Cardiac septum (tissue), 1 donor: ENCODE results near the gene WDR7. TPM values are rescaled to one million over a fixed set of nuclear protein-coding genes. Genes with fewer than 3 reads are reported as not detected.
"Not testable (repeated sequence)": the region's sequence is repeated elsewhere in the genome, so short reads cannot be mapped to it uniquely, and the experiment has no call there.

Source experiments
- DNase-seq: peaks from one replicate; pipeline ENCODE4 v3.0.0-alpha.2; 2020; ENCODE audit warnings: low spot score
- intact Hi-C: fragments of 100-400 bp; cut with DNase I; formaldehyde crosslinking; loops from one replicate; pipeline ENCODE4 v1.14.0; 2022
- total RNA-seq: library from RNA; stranded (reverse); fragmentation: NEBNext Ultra II Directional; extraction: Animal tissue kit (Norgen Biotek cat#: 25700); gene quantifications from one replicate; pipeline ENCODE4 v1.2.1, GENCODE V29; 2021
- donor health status: DM: no; HTN: no; CAD: no.

Gene WDR7
- total RNA-seq, 1 donor from 2014 or later, result 28.0 TPM

DNA sequence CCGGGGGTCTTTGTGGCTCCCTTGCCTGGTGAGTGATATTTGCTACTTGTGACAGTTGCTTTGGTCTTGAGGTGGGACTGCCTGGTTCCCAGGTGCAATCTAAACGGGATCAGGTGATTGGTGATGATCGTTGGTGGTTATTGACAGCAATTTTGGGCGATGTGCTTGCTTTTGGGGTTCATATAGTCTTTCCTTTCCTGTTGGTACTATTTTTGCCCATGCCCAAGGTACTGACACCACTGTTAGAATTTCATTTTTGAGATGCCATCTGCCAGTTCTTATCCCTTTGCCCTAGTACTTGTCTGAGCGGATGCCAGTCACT, 573 bp downstream of the WDR7 start:
- intact Hi-C loops, result no loop called here
- DNase-seq, result no peak

DNA sequence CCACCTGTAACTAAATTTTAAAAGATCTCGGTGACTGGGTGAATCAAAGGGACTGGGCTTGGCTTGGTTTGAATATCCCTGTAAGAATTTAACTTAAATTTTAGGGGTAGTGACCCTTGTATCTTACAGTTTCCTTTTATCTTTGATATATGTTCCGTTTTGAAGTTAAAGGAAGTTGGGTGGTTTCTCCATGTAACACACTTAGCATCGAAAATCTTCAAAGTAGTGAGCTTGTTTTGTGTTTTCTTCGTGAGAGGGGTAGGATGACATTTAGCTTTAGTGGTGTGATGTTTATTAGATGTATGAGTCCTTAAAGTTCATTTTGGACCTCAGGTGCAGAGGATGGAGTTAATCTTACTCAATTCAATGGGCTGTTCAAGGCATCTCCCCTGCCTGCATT, 1.6 kb downstream of the WDR7 start:
- DNase-seq, result no peak
- intact Hi-C loops, result no loop called here

DNA sequence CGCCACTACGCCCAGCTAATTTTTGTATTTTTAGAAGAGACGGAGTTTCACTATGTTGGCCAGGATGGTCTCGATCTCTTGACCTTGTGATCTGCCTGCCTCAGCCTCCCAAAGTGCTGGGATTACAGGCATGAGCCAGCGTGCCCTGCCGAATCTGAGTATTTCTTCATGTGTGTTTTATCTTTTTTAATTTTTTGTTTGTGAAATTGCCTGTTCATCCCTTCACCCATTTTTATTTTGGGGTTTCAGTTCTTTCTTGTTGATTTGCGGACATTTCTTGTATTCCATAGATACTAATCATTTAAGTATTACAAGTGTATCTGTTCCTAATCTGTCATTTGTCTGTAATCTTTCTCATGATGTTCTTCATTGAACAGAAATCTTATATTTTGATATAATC, 3.1 kb downstream of the WDR7 start:
- intact Hi-C loops, DNase-seq: not testable (repeated sequence)

DNA sequence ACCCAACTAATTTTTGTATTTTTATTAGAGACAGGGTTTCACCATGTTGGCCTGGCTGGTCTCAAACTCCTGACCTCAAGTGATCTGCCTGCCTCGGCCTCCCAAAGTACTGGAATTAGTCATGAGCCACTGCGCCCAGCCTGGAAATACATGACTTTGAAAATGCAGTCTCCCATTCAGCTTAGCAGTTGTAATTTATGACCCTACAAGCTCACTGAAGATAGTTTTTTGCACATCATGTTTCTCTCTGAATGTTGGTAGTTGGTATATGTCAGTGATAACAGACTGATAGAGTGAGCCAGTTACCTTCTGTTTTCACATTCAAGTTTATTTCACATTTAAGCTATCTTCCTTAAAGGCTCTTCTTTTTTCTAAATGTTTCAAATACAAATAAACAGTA, 7.1 kb downstream of the WDR7 start:
- intact Hi-C loops, result no loop called here
- DNase-seq, result no peak

DNA sequence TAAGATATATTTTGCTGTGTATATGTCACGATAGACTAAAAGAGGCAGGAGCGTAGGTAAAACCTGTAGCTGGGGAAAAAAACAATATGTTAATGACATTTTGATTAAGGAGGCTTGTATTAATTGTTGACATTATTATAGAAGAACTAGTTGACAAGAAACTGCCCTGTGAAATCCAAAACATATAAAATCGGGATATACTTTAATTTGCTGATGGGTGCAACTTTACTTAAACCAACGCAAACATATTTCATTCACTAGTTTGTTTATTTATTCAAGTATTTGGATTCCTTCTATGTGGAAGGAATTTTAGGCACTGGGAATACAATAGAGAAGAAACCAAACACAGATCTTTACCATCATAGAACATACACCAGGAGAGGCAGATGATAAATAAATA, 8.0 kb downstream of the WDR7 start:
- no peak for DNase-seq
- intact Hi-C loops, result no loop called here

DNA sequence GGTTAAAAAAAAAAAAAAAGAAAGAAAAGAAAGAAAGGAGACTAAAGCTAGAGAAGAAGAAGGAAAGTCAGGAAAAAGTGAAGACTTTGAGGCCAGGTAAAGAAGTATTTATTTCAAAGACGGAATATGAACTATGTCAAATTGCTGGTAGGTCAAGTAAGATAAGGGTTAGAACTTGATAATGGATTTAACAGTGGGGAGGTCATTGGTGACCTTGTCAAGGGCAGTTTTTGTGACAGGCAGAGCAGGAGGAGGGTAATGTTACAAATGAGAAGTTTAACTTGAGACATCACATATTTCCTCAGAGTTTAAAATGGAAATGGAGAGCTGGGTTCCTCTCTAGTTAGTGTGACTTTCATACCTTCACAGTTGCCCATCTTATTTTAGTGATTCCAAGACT, 9.5 kb downstream of the WDR7 start:
- intact Hi-C loops, result no loop called here
- DNase-seq, result no peak

DNA sequence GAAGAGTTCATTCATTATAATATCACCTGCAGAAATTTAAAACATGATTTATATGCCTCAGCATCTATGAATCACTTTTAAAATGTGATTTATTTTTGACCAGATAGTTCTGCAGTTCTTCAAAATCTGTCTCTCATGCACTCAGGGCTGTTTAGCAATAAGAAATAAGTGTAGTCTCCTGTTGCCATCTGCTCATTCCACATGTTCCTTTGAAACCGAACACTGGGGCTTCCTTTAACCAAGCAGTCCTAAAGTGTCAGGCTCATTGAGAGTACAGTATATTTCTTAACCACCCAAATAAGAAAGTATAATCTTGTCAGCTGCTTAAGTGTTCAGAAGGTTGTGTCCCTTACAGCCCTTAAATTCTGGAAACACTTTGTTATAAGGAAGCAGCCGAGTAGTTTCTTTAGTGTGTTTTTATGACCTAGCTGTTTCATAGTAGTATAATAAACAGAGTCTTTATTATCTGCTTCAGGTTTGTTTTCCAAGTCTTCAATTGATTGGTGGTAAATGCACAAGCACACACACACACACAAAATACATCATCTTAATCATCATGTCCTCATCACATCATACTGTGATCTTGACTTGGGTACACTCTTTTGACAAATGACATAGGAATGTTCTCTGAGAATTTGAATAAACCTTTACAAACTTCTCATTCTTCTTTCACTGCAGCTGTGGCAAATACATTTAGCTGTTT, 10.4 kb downstream of the WDR7 start:
- intact Hi-C loops, result no loop called here
- no peak for DNase-seq

DNA sequence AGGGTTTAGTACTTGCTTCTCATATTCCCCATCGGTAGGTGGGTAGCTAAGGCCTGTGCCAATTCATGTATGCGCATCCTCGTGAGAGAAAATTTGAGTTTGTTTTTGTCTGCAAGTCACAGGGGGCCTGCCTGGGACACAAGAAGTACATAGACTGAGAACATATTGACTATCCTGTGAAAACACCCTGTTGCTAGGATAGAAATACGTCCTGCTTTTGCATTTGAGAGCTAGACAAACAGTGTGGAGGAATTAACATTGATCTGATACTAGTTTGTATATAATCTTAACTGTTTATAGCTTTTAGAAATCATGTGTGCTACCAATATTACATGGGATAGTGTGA, 10.9 kb downstream of the WDR7 start:
- intact Hi-C loops, result no loop called here
- DNase-seq, result no peak

DNA sequence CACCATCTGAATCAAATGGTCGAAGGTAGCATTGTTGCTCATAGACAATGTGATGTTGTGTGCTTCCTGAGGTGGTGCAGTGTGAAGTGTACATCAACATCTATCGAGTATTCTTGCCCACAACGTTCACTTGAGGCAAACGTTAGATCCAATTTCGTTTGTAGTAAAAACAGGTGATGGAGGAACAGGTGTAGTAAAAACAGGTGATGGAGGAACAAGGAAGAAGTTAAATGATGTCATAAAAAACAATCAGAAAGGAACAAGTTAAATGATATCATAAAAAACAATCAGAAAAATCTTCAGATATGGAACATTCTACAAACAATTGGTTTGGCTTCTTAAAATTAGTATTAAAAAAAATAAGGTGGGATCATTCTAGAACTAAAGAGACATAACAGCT, 11.3 kb downstream of the WDR7 start:
- intact Hi-C loops, result no loop called here
- DNase-seq, result no peak

DNA sequence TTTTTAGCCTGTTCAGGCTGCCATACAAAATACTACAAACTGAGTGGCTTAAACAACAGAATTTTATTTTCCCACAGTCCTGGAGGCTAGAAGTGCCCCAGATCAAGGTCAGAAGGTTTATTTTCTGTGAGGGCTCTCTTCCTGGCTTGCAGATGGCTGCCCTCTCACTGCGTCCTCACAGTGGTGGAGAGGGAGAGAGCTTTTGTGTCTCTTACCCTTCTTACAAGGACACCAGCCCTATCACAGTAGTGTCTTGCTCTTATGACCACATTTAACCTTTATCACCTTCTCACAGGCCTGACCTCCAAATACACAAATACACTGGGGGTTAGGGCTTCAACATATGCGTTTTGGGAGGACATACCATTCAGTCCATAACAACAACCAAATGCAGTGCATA, 11.7 kb downstream of the WDR7 start:
- intact Hi-C loops, result no loop called here
- DNase-seq, result no peak

DNA sequence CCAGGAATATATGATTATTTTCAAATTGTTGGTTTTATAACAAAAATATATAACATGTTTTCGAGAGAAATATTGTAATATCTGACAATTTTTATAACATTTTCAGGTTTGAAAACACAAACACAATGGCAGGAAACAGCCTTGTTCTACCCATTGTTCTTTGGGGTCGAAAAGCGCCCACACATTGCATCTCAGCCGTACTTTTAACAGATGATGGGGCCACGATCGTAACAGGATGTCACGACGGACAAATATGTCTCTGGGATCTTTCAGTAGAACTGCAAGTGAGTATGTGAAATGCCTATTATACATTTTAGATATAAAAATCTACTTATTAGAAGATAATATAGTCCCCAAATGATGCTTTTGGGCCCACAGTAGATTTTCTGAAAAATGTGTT, 21.2 kb downstream of the WDR7 start:
- DNase-seq, result no peak
- intact Hi-C loops, result no loop called here

DNA sequence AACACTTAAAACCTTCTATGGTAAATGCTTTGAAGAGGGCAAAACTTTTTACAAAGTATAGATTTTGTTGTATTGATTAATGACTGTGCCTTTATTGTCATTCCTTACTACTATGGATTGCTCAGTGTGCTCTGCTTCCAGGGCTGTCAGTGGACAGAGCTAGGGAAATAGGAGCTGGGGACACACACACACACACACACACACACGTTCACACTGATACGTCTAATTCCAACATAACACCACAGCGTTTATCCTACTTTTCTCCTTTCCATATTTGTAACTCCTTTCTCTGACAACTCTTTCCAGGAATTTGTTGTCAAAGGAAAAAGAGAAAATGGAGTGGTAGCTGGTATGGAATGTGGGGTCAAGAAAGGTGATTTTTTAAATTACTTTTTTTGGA, 21.8 kb downstream of the WDR7 start:
- intact Hi-C loops, result no loop called here
- DNase-seq, result no peak

DNA sequence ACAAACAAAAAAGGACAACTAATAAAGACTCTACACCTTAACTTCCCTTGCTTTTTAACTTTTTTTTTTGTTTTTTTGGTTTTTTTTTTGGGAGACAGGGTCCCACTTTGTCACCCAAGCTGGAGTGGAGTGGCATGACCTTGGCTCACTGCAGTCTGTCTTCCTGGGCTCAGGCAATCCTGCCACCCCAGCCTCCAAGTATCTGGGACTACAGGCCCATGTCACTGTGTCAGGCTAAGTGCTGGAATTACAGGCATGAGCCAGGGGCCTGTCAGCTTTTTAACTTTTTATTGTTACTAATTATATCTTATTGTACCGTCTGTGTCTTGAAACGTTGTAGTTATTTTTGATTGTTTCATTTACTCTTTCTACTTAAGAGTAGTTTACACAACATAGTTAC, 25.5 kb downstream of the WDR7 start:
- DNase-seq, result no peak

DNA sequence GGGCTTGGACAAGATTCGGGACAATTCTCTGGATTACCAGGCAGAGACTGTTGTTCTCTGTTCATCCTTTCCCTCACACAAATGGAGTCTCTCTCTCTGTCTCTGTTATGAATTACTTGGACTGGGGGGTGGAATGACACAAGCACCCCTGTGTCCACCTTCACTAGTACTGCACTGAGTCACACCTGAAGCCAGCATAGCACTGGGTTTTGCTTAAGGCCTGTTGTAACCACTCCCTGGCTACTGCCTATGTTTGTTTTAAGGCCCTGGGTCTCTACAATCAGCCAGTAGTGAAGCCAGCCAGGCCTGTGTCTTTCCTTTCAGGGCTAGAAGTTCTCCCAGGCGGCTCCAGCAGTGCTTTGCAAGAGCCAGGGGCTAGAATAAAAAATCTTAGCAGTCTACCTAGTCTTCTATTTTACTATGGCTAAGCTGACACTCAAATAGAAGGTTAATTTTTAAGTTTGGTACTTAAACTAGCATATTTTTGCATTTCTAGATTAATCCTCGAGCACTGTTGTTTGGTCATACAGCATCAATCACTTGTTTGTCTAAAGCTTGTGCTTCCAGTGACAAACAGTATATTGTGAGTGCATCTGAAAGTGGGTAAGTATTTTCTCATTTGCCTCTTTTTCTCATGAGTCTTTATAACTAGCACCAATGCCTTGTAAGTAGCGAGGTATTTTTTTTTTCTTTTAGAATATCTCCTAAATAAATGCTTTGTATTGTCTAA, 27.8 kb downstream of the WDR7 start:
- intact Hi-C loops, result no loop called here
- DNase-seq, result no peak

More for the DNA sequence above, 25.5 kb downstream of the WDR7 start:
- intact Hi-C loops, result no loop called here

DNA sequence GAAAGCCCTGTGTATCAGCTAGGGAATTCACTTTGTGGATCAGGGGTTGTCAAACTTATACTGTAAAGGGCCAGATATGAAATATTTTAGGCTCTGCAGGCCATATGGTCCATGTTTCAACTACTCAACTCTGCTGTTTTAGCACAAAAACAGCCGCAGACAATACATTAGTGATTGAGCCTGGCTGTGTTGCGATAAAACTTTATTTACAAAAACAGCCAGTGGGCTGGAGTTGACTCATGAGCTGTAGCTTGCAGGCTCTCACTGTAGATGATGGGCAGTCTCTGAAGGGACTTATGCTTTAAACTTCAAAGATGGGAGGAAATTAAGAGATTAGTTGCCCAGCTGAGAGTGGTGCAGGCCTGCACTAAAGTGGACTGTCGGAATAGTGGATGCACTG, 33.1 kb downstream of the WDR7 start:
- intact Hi-C loops, result no loop called here
- DNase-seq, result no peak

DNA sequence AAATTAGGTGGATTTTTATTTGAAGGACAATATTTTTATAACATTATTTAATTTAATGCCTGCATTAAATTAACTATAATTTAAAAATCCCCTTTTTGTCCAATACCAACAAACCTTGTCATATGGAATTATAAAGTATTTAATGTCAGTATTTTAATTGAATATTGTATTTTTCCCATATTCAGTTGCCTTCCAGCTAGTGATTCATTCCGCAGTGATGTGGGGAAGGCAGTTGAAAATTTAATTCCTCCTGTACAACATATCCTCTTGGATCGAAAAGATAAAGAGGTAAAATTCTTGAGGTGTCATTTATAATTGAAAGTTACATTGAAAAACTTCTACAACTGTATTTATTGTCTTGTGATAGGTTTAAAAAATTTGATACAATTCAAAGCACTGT, 40.4 kb downstream of the WDR7 start:
- DNase-seq, result no peak
- intact Hi-C loops, result no loop called here

DNA sequence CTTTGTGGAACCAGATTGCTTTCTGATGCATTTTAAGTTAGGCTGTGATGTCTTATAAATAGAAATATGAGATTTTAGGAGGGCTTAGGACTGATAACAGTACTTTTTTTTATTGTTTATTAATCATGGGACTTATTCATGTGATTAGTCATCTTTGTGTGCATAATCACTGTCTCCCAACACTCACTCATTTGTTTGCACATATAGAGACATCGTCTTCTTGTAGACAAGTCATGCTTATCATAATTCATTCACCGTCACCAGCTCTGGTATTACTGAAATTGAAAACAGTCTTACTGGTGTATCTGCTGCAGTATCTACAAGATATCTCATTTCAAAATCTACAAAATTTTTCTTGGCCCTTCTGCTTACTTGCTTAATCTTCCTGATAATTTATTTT, 45.8 kb downstream of the WDR7 start:
- DNase-seq, result no peak
- intact Hi-C loops, result no loop called here

DNA sequence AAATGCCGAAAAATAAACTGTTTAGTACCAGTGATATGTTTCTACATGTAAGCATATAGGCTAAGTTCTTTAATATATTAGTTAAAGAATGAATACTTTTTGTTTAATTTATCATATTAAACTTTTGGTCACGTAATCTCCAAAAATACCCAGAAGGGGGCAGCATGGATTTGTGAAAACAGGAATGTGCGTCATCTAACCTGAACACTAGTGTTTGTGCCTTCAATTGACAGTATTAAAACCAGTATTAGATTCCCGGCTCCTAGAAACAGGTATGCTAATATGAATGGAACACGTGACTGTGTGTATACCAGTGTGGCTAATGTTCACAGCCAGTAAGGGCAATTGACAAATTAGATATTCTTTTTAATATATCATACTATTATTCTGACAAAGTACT, 51.8 kb downstream of the WDR7 start:
- DNase-seq, result no peak
- intact Hi-C loops, result no loop called here

DNA sequence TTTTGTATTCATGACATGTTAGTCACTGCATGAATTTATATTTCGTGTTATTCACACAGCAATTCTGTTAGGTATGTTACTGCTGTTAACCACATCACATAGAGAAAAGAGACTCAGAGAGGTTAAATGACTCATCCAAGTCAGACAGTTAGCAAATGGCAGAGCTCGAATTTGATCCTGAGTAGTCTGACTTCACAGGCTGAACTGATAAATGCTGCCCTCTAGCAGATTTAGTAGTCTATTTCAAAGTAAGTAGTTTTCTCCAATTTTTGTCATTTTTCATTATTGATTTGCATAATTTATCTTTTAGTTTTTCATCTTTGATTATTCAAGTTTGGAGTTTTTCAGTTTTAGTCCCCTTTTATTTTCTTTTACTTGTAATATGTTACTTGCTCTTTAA, 58.3 kb downstream of the WDR7 start:
- intact Hi-C loops, result no loop called here
- DNase-seq, result no peak

DNA sequence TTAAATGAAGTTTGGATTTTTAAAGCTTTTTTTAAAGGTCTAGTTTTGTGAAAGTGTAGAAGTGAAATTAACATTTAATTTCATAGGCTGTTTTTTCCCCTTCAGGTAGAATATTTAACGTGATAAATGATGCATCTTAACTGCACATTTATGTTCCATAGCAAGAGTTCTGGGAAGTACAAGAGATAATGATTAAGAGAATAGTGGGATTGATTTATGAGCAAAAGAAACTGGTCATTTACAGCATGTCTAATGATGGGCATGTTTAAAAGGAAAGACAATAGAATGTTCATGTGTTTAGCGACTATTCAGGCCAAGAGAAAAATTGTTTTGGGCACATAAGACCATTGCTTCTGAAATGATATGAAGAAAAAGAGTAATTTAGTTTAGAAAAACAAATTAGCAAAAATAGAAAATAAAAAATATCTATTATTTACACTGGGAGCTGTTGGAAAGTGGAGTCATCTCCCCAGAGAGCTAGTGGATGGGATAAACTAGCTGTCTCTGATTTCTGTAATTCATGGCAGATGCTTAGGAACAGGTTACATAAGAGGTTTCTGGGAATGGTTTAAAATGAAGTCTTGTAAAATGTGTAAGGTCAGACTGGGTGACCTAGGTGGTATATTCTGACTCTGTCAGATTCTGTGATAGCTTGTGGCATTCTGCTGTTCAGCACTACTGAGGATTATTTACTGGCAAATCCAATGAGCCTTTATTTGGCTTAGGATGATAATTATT, 60.7 kb downstream of the WDR7 start:
- DNase-seq, result no peak
- intact Hi-C loops, result no loop called here

DNA sequence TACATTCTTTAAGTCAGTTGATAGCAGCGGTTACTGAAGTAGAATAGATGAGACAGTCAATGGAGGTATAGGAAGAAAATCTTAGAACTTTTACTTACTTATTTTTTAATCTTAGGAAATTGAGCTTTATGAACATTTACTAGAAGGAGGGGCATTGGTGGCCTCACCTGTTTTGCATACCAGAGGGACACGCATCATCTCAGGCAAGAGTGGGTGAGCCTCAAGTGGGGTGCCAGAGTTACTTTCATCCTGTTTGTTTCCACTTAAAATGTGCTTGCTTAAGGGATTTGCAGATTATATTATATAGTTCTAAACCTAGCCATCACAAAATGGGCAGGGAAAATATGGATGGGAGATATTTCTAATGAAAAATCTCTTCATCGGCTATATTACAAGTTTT, 61.6 kb downstream of the WDR7 start:
- intact Hi-C loops, result no loop called here
- no peak for DNase-seq
